ENCODE data around the gene CHKA. TPM values are rescaled to one million over a fixed set of nuclear protein-coding genes. Genes with fewer than 3 reads are reported as not detected.

CHKA gene
- total and polyA plus RNA-seq, 2 donors (not counting 3 experiments of a cell fraction or from before 2014, with no cell fraction given) = 21.4 to 25.1 TPM

DNA sequence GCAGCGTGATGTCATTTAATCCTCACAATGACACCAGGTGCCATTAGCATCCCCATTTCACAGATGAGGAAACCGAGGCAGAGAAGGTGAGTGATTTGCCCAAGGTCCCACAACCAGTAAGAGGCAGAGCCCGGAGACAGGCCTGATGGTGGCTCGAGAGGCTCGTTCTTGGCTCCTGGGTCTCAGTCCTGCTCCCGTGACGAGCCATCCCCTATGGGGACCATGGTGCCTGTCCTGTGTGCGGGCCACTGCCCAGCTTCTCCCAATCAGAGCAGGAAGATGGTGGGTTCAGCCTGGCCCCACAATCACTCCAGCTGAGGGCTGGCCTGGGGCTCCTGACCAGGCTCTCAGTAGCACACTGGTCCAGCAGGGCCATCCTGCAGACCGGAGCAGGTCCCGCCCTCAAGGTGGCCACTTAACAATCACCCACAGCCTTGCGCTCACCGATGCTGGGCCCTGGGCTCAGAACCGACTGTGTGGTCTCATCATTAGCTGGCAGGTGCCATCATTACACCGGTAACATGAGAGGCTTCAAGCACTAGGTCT lies 107.5 kb downstream of the CHKA start:
- H3K9me3 ChIP-seq (replicated peaks; ENCODE audit: control insufficient read depth, insufficient read depth, low read length) = no peaks in the 10 kb centered on the region
- no peaks in the 10 kb centered on the region for H4K20me1 ChIP-seq (replicated peaks; ENCODE audit: control insufficient read depth, extremely low read depth, insufficient read depth, low read length)
- H2AFZ ChIP-seq (ENCODE audit: low read depth, low read length) = no peak overlapping the region
- no TSS peak for BruUV-seq (replicated peaks)
- CTCF ChIA-PET = interaction anchor here (0.8 to 1.2 kb wide), 2 partner anchors 10 to 58 kb away, joined by 4 read pairs; no protein-coding TSS in a partner anchor
- intact Hi-C loops (cut with micrococcal nuclease) (no loop called here), dilution Hi-C loops (cut with MboI; ENCODE audit: extremely low pct_ligation_motif_present, low sequenced_read_pairs) (no loop called here)
- TF ChIP-seq JUN (IDR thresholded peaks at IDR 0.05; ENCODE audit: borderline replicate concordance, insufficient read depth, insufficient read length, low read depth) (no peak), FOS (IDR thresholded peaks at IDR 0.05; ENCODE audit: borderline replicate concordance, insufficient read depth, low read length) (no peak), POLR2A (IDR thresholded peaks at IDR 0.05; ENCODE audit: low read depth, low read length) (no peak), GATA2 (IDR thresholded peaks at IDR 0.05; ENCODE audit: insufficient read depth, insufficient read length, low read depth, low read length) (no peak), MAX (IDR thresholded peaks at IDR 0.05; ENCODE audit: insufficient read depth, insufficient read length) (no peak), EZH2 (IDR thresholded peaks at IDR 0.05; ENCODE audit: borderline replicate concordance, low read depth, low read length, severe bottlenecking) (no peak), POLR2AphosphoS5 (IDR thresholded peaks at IDR 0.05; ENCODE audit: insufficient read depth, low read depth, low read length) (no peak), MYC (IDR thresholded peaks at IDR 0.05; ENCODE audit: low read depth, low read length) (no peak)
- TF ChIP-seq, protein P1, sequence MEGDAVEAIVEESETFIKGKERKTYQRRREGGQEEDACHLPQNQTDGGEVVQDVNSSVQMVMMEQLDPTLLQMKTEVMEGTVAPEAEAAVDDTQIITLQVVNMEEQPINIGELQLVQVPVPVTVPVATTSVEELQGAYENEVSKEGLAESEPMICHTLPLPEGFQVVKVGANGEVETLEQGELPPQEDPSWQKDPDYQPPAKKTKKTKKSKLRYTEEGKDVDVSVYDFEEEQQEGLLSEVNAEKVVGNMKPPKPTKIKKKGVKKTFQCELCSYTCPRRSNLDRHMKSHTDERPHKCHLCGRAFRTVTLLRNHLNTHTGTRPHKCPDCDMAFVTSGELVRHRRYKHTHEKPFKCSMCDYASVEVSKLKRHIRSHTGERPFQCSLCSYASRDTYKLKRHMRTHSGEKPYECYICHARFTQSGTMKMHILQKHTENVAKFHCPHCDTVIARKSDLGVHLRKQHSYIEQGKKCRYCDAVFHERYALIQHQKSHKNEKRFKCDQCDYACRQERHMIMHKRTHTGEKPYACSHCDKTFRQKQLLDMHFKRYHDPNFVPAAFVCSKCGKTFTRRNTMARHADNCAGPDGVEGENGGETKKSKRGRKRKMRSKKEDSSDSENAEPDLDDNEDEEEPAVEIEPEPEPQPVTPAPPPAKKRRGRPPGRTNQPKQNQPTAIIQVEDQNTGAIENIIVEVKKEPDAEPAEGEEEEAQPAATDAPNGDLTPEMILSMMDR (IDR thresholded peaks at IDR 0.05; ENCODE audit: extremely low read depth in 1 of 2, insufficient read depth in 1 of 2, low read depth in 1 of 2, low read length in 2 of 2) = no peak
- no peak overlapping the region for H3K4me2 ChIP-seq (ENCODE audit: insufficient read depth, low read length)
- no peaks in the 10 kb centered on the region for H3K27me3 ChIP-seq (ENCODE audit: control insufficient read depth in 2 of 2, insufficient read depth in 2 of 2, low read length in 2 of 2)
- no peak overlapping the region for H3K4me3 ChIP-seq (replicated peaks in 1 of 3; ENCODE audit: insufficient read depth in 1 of 3, low read depth in 1 of 3, low read length in 3 of 3)
- no peak for DNase-seq (ENCODE audit: low read depth, low spot score)
- no peaks in the 10 kb centered on the region for H3K36me3 ChIP-seq (ENCODE audit: control insufficient read depth in 2 of 2, extremely low read depth in 1 of 2, insufficient read depth in 2 of 2, low read length in 2 of 2)
- no peak for FAIRE-seq
- no peaks in the 10 kb centered on the region for H3K9me1 ChIP-seq (replicated peaks; ENCODE audit: control insufficient read depth, extremely low read depth, insufficient read depth, low read length)
- POLR2A ChIA-PET = no interaction called here
- no peaks in the 10 kb centered on the region for H3K79me2 ChIP-seq (ENCODE audit: control insufficient read depth, insufficient read depth, low read length)
- H3K27ac ChIP-seq (ENCODE audit: insufficient read depth, low read depth, low read length) = no peak overlapping the region
- H3K9ac ChIP-seq (replicated peaks; ENCODE audit: extremely low read depth, insufficient read depth, low read length) = no peak overlapping the region
- H3K4me1 ChIP-seq (ENCODE audit: control insufficient read depth, extremely low read depth, insufficient read depth, low read length) = peaks cover 11% of the 10 kb centered on the region

Data from endothelial cell of umbilical vein (primary cell).